ENCODE results near the gene TWIST1. TPM values are rescaled to one million over a fixed set of nuclear protein-coding genes. Genes with fewer than 3 reads are reported as not detected.

The TWIST1 gene
- total RNA-seq, 4 donors from 2014 or later, result 5.6 to 35.9 (median 21.5) TPM

DNA sequence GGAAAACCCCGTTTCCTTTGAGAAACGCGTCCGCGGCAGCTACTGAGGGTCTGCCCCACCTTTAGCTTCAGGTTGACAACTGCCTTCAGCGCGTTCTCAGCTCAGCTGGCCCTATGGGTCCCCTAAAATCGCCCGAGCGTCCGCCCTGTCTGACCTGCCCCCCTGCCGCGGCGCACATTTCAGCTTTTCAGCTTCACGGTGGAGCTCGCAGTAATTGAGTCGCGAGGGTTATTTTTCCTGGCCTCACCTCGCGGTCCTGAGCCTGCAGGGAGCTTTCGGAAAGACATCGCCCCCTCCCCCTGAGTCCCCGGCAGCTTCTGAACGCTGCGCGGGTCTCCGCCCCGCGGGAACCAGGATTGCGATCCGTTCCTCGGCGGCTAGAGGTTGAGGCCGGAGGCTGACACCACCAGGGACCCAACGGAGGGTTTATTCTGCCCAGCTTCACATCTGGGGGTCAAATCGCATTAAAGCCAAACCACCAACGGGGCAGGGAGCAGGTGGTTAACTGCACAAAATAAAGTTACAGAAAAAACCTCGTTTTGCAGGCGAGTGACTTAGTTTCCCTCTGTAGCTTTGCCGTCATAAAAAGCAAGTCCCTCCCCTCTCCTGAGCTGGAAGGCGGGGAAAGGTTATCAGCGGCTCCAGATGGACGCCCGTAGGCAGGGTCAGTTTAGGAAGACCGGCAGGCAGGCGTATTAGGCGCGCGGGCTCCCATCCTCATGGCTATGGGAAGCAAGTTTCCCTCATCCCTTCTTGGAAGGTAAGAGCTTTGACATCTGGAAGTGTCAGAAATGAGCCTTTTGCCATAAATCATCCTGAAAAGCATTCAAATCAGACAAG is 11.0 kb downstream of the TWIST1 start:
- H3K4me3 ChIP-seq, result peak overlapping the region; percentile 40 to 55
- peak; percentile 23 for ATAC-seq
- TF ChIP-seq POLR2A (IDR thresholded peaks at IDR 0.05) (no peak), CTCF (IDR thresholded peaks at IDR 0.05) (no peak), POLR2AphosphoS5 (IDR thresholded peaks at IDR 0.05) (no peak), EP300 (IDR thresholded peaks at IDR 0.05) (no peak)
- no peaks in the 10 kb centered on the region for H3K9me3 ChIP-seq
- H3K4me1 ChIP-seq, result peaks cover 0 to 26% (median 9%) of the 10 kb centered on the region in 3 donors
- no peaks in the 10 kb centered on the region for H3K36me3 ChIP-seq
- peaks cover 88% of the 10 kb centered on the region for H3K27me3 ChIP-seq
- peak overlapping the region in 3 of 4 donors; percentile 74 to 86 (median 80) for H3K27ac ChIP-seq
- WGBS, 2 donors (ENCODE audit: low coverage in 1 of 2), result 9 to 15% methylated on average over 11 to 26 of the region's 49 CpGs

DNA sequence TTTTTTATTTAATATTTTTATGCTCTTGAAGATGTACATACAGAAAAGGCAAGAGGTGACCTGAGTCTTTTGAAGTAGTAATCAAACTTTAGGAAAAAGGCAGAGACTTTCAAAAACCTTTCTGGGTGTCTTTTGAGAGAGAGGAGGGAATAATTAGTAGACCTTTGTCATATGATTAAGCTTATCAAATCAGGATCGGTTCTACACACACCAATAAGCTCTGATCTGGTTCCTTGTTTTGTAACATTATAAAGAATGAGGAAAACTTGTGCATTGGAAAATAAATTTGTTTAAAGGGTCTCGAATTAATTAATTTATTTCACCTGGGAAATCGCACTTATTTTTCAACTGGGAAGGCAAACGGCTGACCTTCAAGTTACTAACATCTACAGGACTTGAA is 11.9 kb downstream of the TWIST1 start:
- H3K4me1 ChIP-seq, result peaks cover 0 to 26% (median 9%) of the 10 kb centered on the region in 3 donors
- H3K27ac ChIP-seq, result peak overlapping the region in 1 of 4 donors; percentile 86
- H3K9me3 ChIP-seq, result no peaks in the 10 kb centered on the region
- H3K36me3 ChIP-seq, result no peaks in the 10 kb centered on the region
- H3K27me3 ChIP-seq, result peaks cover 86% of the 10 kb centered on the region
- ATAC-seq, result no peak
- TF ChIP-seq EP300 (IDR thresholded peaks at IDR 0.05) (no peak), CTCF (IDR thresholded peaks at IDR 0.05) (no peak), POLR2AphosphoS5 (IDR thresholded peaks at IDR 0.05) (no peak), POLR2A (IDR thresholded peaks at IDR 0.05) (no peak)
- no peak overlapping the region for H3K4me3 ChIP-seq
- WGBS, 2 donors (ENCODE audit: low coverage in 1 of 2), result 47 to 59% methylated on average over 4 of the region's 4 CpGs

GRCh38 chr7:19104811-19105210 is 12.6 kb downstream of the TWIST1 start:
- H3K4me1 ChIP-seq, result peaks cover 0 to 26% (median 9%) of the 10 kb centered on the region in 3 donors
- ATAC-seq, result no peak
- H3K36me3 ChIP-seq, result no peaks in the 10 kb centered on the region
- H3K27me3 ChIP-seq, result peaks cover 81% of the 10 kb centered on the region
- 86 to 90% methylated on average over 2 to 4 of the region's 4 CpGs for WGBS, 2 donors (ENCODE audit: low coverage in 1 of 2)
- H3K4me3 ChIP-seq, result no peak overlapping the region
- H3K27ac ChIP-seq, result no peak overlapping the region
- TF ChIP-seq POLR2A (IDR thresholded peaks at IDR 0.05), result no peak
- TF ChIP-seq POLR2AphosphoS5 (IDR thresholded peaks at IDR 0.05), result no peak
- no peak for TF ChIP-seq CTCF (IDR thresholded peaks at IDR 0.05)
- no peak for TF ChIP-seq EP300 (IDR thresholded peaks at IDR 0.05)
- no peaks in the 10 kb centered on the region for H3K9me3 ChIP-seq

DNA sequence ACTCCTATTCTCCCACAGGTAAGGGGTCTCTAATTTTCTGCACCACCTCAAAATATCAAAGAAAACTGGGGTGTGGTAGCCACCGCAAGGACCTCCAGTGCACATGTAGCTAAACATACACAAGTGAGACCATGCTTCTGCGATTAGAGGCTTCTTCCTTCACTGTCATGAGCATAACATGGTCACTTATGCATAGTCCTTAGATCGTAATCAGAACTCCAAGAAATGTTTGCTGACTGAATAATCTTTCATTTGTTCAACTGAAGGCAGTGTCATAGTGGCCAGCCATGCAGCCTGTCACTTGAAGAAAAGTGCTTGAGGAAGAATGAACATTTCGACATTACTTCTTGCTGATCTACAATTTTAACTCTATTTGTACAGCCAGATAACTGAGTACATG is 14.6 kb downstream of the TWIST1 start:
- Histone ChIP-seq H3K9me3 (no peaks in the 10 kb centered on the region), H3K27me3 (peaks cover 62% of the 10 kb centered on the region), H3K36me3 (no peaks in the 10 kb centered on the region), H3K4me1 (peaks cover 0 to 21% (median 9%) of the 10 kb centered on the region in 3 donors), H3K4me3 (no peak overlapping the region), H3K27ac (no peak overlapping the region)
- ATAC-seq, result no peak
- 95 to 96% methylated on average over 4 of the region's 4 CpGs for WGBS, 2 donors (ENCODE audit: low coverage in 1 of 2)
- TF ChIP-seq EP300 (IDR thresholded peaks at IDR 0.05), result no peak
- no peak for TF ChIP-seq POLR2A (IDR thresholded peaks at IDR 0.05)
- TF ChIP-seq CTCF (IDR thresholded peaks at IDR 0.05), result no peak
- no peak for TF ChIP-seq POLR2AphosphoS5 (IDR thresholded peaks at IDR 0.05)

GRCh38 chr7:19101909-19102308 is 15.5 kb downstream of the TWIST1 start:
- peaks cover 52% of the 10 kb centered on the region for H3K27me3 ChIP-seq
- no peaks in the 10 kb centered on the region for H3K36me3 ChIP-seq
- no peak for TF ChIP-seq POLR2AphosphoS5 (IDR thresholded peaks at IDR 0.05)
- TF ChIP-seq POLR2A (IDR thresholded peaks at IDR 0.05), result no peak
- no peak for TF ChIP-seq EP300 (IDR thresholded peaks at IDR 0.05)
- TF ChIP-seq CTCF (IDR thresholded peaks at IDR 0.05), result no peak
- peaks cover 0 to 11% (median 4%) of the 10 kb centered on the region in 3 donors for H3K4me1 ChIP-seq
- WGBS, 2 donors (ENCODE audit: low coverage in 1 of 2), result 67 to 100% methylated on average over 1 to 2 of the region's 2 CpGs
- H3K27ac ChIP-seq, result no peak overlapping the region
- H3K4me3 ChIP-seq, result no peak overlapping the region
- H3K9me3 ChIP-seq, result no peaks in the 10 kb centered on the region
- no peak for ATAC-seq

Measured in gastroesophageal sphincter (tissue), 4 donors.